Activated T-helper 17 cell treated with anti-CD3 and anti-CD28 coated beads, Interleukin-2, amount 50 U/mL, for 72 hours (primary cell): ENCODE results near the gene TBC1D3C. TPM values are rescaled to one million over a fixed set of nuclear protein-coding genes. Genes with fewer than 3 reads are reported as not detected.
"Not testable (repeated sequence)": the region's sequence is repeated elsewhere in the genome, so short reads cannot be mapped to it uniquely, and the experiment has no call there.

Experiments
- ATAC-seq: fragments of 150-1000 bp; cut with Tn5 transposase; replicated peaks from 2 replicates; pipeline ENCODE4 v1.10.0; 2021; ENCODE audit warnings: mild to moderate bottlenecking, moderate library complexity
- H3K27ac Mint-ChIP-seq: one replicate; pipeline ENCODE4 v1.8.0; 2022; ENCODE audit warnings: mixed read lengths
- H3K27me3 Mint-ChIP-seq: one replicate; pipeline ENCODE4 v1.8.0; 2022; ENCODE audit warnings: mixed read lengths
- H3K36me3 Mint-ChIP-seq: one replicate; pipeline ENCODE4 v1.8.0; 2022; ENCODE audit warnings: low read depth, mild to moderate bottlenecking, mixed read lengths
- H3K4me1 Mint-ChIP-seq: one replicate; pipeline ENCODE4 v1.8.0; 2022; ENCODE audit warnings: mixed read lengths
- H3K4me3 Mint-ChIP-seq: one replicate; pipeline ENCODE4 v1.8.0; 2022; ENCODE audit warnings: mild to moderate bottlenecking, mixed read lengths
- H3K9me3 Mint-ChIP-seq: one replicate; pipeline ENCODE4 v1.8.0; 2022; ENCODE audit warnings: mixed read lengths
- total RNA-seq, 2 donors: library from RNA; stranded (reverse); gene quantifications; one replicate each; pipeline ENCODE4 v1.2.3, GENCODE V29; 2022

TBC1D3C gene
- total RNA-seq = not detected

GRCh38 chr17:38068534-38068933 lies at the start of gene TBC1D3C:
TBC1D3C (minus strand) TSS chr17:38068634; CDS start chr17:38067066, 1,568 bp downstream.
- H3K4me1 Mint-ChIP-seq, ATAC-seq, H3K27me3 Mint-ChIP-seq, H3K9me3 Mint-ChIP-seq, H3K36me3 Mint-ChIP-seq, H3K4me3 Mint-ChIP-seq, H3K27ac Mint-ChIP-seq: not testable (repeated sequence)

- H3K36me3 Mint-ChIP-seq, H3K4me1 Mint-ChIP-seq, H3K4me3 Mint-ChIP-seq, H3K27ac Mint-ChIP-seq, H3K27me3 Mint-ChIP-seq, H3K9me3 Mint-ChIP-seq: not testable (repeated sequence)
- peak; percentile 72 for ATAC-seq
Observed at GRCh38 chr17:38099262-38099661, 30.8 kb upstream of the TBC1D3C start.

- not testable (repeated sequence) for H3K4me3 Mint-ChIP-seq, ATAC-seq, H3K27me3 Mint-ChIP-seq, H3K9me3 Mint-ChIP-seq, H3K4me1 Mint-ChIP-seq, H3K36me3 Mint-ChIP-seq, H3K27ac Mint-ChIP-seq
Observed at GRCh38 chr17:38094059-38094694, 25.7 kb upstream of the TBC1D3C start.

GRCh38 chr17:38088120-38088519 lies 19.7 kb upstream of the TBC1D3C start:
- H3K4me1 Mint-ChIP-seq, H3K4me3 Mint-ChIP-seq, H3K27me3 Mint-ChIP-seq, H3K9me3 Mint-ChIP-seq, ATAC-seq, H3K27ac Mint-ChIP-seq, H3K36me3 Mint-ChIP-seq: not testable (repeated sequence)

- peak; percentile 66 for ATAC-seq
- not testable (repeated sequence) for H3K4me1 Mint-ChIP-seq, H3K27me3 Mint-ChIP-seq, H3K9me3 Mint-ChIP-seq, H3K4me3 Mint-ChIP-seq, H3K27ac Mint-ChIP-seq, H3K36me3 Mint-ChIP-seq
Observed at GRCh38 chr17:38087344-38087743, 18.9 kb upstream of the TBC1D3C start.

Other genes starting within 250 kb of the TBC1D3C start
- gene TBC1D3K, start 144.2 kb downstream of the TBC1D3C start, total RNA-seq = not detected
- 10 to 100 TPM in 1 of 2 donors, under 1 TPM in 1; 0.41 to 38.1 TPM for gene TBC1D3L, start 79.6 kb downstream of the TBC1D3C start, total RNA-seq
- gene TBC1D3D, start 64.7 kb downstream of the TBC1D3C start, total RNA-seq = 1 to 10 TPM in 1 of 2 donors, under 1 TPM in 1; 0.85 to 3.7 TPM
- gene TBC1D3E, start 59.3 kb upstream of the TBC1D3C start, total RNA-seq = not detected
- 1 to 10 TPM in 1 of 2 donors, not detected in 1; 7.9 TPM for gene TBC1D3, start 123.9 kb upstream of the TBC1D3C start, total RNA-seq
- 10 to 100 TPM; 52.4 to 66.0 TPM for gene MRPL45, start 228.5 kb upstream of the TBC1D3C start, total RNA-seq